ENCODE results near the gene RPL5.

- TF ChIP-seq, protein P1, sequence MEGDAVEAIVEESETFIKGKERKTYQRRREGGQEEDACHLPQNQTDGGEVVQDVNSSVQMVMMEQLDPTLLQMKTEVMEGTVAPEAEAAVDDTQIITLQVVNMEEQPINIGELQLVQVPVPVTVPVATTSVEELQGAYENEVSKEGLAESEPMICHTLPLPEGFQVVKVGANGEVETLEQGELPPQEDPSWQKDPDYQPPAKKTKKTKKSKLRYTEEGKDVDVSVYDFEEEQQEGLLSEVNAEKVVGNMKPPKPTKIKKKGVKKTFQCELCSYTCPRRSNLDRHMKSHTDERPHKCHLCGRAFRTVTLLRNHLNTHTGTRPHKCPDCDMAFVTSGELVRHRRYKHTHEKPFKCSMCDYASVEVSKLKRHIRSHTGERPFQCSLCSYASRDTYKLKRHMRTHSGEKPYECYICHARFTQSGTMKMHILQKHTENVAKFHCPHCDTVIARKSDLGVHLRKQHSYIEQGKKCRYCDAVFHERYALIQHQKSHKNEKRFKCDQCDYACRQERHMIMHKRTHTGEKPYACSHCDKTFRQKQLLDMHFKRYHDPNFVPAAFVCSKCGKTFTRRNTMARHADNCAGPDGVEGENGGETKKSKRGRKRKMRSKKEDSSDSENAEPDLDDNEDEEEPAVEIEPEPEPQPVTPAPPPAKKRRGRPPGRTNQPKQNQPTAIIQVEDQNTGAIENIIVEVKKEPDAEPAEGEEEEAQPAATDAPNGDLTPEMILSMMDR (IDR thresholded peaks at IDR 0.05) = no peak
- TF ChIP-seq POLR2A (IDR thresholded peaks at IDR 0.05) = no peak
- TF ChIP-seq POLR2AphosphoS5 (IDR thresholded peaks at IDR 0.05) = no peak
- no peak for TF ChIP-seq EP300 (IDR thresholded peaks at IDR 0.05)
Measured at GRCh38 chr1:92864131-92864530, 32.3 kb downstream of the RPL5 start.

All from gastroesophageal sphincter (tissue), 3 donors.